Endothelial cell of umbilical vein (primary cell): ENCODE measurements around the gene ZNF184.

ENCODE experiments used
- MYC ChIP-seq: IDR thresholded peaks from one replicate; pipeline ENCODE4 v1.6.1; 2011; ENCODE audit warnings: mild to moderate bottlenecking, low read depth, low read length
- TF ChIP-seq, protein P1 (sequence below), 2 donors: IDR thresholded peaks; 1 replicate in 1 of 2; 2 replicates in 1 of 2; pipeline ENCODE4 v1.5.1; 2011; ENCODE audit warnings: low read length in 2 of 2, mild to moderate bottlenecking in 2 of 2, moderate library complexity in 2 of 2, control low read depth in 1 of 2, inconsistent platforms in 1 of 2, low read depth in 1 of 2; ENCODE audit not compliant: insufficient read depth in 1 of 2; ENCODE audit errors: extremely low read depth in 1 of 2

DNA sequence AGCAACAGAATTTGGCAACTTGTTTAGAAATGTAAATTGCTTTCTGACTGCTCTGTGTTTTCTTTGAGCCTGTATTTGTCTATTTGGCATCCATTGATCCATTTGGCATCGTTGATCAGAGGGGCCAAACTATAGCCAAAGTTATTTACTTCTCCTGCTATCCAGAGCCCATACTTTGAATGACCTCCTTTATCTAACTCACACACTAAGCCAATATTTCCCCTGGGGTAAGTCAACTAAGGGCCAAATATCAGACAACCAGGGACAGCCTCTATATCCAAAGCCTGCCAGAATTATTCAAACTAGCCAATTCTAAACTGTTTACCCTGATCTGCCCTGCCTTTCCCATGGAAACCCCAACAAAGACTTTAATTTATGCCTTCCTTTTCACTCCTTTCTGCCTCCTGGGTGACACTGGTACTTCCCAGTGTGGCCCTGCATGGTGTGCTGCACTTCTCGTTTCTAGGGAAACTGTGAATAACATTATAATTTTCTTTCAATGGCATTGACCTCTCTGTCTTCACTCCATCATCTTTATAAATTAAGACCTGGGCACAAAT, 19.8 kb upstream of the ZNF184 start:
- no peak for TF ChIP-seq MYC
- TF ChIP-seq, protein P1, sequence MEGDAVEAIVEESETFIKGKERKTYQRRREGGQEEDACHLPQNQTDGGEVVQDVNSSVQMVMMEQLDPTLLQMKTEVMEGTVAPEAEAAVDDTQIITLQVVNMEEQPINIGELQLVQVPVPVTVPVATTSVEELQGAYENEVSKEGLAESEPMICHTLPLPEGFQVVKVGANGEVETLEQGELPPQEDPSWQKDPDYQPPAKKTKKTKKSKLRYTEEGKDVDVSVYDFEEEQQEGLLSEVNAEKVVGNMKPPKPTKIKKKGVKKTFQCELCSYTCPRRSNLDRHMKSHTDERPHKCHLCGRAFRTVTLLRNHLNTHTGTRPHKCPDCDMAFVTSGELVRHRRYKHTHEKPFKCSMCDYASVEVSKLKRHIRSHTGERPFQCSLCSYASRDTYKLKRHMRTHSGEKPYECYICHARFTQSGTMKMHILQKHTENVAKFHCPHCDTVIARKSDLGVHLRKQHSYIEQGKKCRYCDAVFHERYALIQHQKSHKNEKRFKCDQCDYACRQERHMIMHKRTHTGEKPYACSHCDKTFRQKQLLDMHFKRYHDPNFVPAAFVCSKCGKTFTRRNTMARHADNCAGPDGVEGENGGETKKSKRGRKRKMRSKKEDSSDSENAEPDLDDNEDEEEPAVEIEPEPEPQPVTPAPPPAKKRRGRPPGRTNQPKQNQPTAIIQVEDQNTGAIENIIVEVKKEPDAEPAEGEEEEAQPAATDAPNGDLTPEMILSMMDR (IDR thresholded peaks at IDR 0.05; ENCODE audit: extremely low read depth in 1 of 2, insufficient read depth in 1 of 2, low read depth in 1 of 2, low read length in 2 of 2) = no peak
